DMS114 treated with DMSO at 0.1 percent for 48 hours (cell line): ENCODE results near the gene GRK3.
"Not testable (repeated sequence)": the region's sequence is repeated elsewhere in the genome, so short reads cannot be mapped to it uniquely, and the experiment has no call there.

Experiments used
- DNase-seq: peaks from one replicate; lab custom pipeline; 2025; ENCODE audit not compliant: unreplicated experiment; lab: John Stamatoyannopoulos, UW

Gene GRK3

GRCh38 chr22:25570486-25570885 is 6.0 kb downstream of the GRK3 start:
- no peak for DNase-seq

GRCh38 chr22:25571969-25572707 is 7.7 kb downstream of the GRK3 start:
- DNase-seq, result not testable (repeated sequence)

DNA sequence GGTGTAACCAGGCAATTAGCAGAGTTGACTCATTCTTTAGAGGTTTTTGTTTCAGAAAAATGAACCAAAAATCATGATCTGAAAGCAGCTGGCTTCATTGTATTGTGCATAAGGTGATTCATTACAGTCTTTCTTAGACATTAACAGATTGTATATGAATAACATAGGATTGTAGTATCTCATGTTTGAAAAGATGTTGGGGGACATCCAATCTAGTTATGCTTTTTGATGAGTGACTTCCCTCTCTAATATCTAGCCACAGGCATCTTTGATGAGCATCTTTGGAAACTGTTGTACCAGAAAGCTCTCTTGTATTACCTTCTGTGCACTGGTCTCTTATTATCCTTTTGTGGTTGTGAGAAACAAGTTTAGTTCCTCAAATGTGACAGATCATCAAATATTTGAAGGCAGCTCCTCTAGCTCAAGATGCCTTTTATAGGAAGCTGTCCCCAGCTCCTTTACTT is 8.3 kb downstream of the GRK3 start:
- DNase-seq, result no peak

DNA sequence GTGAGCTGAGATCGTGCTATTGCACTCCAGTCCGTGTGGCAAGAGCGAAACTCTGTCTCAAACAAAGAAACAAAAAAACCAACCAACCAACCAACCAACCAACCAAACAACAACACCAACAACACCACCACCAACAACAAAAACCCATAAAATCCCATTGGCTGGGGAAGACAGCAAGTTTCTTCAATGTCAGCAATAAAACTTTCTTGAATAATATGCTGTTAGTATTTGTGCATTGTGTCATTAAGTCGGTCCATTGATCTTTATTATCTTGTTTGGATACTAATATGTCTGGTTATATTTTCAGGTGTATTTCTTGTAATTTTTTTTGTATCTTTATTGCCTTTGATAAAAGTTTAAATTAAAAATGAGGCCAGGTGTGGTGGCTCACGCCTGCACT is 9.4 kb downstream of the GRK3 start:
- no peak for DNase-seq

- DNase-seq, result no peak
Measured at GRCh38 chr22:25574736-25575135, 10.3 kb downstream of the GRK3 start.

GRCh38 chr22:25575674-25576392 is 11.4 kb downstream of the GRK3 start:
- DNase-seq, result not testable (repeated sequence)

- not testable (repeated sequence) for DNase-seq
Measured at GRCh38 chr22:25581452-25581851, 17.0 kb downstream of the GRK3 start.

DNA sequence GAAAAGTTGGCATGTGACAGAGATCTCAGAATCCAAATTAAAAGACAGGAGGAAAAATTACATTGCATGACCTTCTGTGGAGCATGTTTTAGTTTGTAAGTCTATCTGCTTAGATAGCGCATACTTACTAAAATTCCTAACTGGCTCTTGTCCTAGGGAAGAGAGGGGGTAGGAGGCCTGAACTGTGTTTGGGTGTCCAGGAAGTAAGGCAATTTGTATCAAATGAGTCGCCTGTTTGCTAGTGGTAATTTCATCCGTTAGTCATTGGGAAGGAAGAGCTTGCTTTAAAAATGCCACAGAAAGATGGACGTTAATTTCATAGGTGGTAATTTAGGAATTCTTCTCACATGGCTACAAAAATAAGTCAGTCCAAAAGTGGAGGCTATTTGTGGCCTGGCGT is 18.5 kb downstream of the GRK3 start:
- no peak for DNase-seq

DNA sequence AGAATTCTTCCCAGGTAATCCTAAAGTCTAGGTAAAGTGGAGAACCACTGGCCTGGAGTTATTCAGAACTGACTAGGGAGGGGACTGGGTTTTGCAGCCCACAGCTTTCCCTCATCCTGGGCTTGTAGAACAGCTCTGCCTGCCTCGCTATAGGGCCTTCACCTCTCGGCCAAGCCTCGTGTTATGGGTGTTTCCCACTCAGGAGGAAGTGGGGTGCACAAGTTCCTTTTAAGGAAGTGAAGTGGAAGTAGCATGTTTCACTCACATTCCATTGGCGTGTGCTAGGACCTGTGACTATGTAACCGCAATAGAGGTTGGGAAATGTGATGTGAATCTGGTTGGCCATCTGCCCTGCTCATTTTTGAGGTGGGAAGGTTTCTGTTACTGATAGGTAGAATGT is 20.5 kb downstream of the GRK3 start:
- DNase-seq, result not testable (repeated sequence)

DNA sequence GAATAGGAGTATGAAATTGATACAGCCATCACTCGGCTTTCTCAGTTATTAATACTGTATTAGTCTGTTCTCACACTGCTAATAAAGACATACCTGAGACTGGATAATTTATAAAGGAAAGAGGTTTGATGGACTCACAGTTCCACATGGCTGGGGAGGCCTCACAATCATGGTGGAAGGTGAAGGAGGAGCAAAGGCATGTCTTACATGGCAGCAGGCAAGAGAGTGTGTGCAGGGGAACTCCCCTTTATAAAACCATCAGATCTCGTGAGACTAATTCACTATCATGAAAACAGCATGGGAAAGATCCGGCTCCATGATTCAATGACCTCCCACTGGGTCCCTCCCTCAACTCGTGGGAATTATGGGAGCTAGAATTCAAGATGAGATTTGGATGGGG is 25.2 kb downstream of the GRK3 start:
- not testable (repeated sequence) for DNase-seq

DNA sequence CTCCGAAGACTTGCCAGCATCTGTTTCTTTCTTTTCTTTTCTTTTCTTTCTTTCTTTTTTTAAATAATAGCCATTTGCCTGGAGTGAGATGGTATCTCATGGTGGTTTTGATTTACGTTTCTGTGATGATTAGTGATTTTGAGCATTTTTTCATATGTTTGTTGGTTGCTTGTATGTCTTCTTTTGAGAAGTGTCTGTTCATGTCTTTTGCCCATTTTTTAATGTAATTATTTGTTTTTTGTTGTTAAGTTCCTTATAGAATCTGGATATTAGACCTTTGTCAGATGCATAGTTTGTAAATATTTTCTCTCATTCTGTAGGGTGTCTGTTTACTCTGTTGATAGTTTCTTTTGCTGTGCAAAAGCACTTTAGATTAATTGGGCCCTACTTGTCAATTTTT is 28.8 kb downstream of the GRK3 start:
- DNase-seq, result not testable (repeated sequence)

DNA sequence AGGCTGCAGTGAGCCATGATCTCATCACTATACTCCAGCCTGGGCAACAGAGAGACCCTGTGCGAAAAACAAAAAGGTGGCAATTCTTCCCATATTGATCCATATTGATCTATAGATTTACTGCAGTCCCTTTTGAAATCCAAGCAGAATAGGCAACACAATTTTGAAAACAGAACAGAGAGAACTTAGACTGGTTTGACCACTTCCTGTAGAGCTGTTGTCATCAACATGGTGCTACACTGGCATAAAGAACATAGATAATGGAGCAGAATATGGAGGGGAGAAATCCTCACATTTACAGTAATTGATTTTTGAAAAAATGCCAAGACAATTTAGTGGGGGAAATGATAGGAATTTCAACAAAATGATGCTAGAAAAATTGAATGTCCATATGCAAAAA is 34.1 kb downstream of the GRK3 start:
- DNase-seq, result no peak

DNA sequence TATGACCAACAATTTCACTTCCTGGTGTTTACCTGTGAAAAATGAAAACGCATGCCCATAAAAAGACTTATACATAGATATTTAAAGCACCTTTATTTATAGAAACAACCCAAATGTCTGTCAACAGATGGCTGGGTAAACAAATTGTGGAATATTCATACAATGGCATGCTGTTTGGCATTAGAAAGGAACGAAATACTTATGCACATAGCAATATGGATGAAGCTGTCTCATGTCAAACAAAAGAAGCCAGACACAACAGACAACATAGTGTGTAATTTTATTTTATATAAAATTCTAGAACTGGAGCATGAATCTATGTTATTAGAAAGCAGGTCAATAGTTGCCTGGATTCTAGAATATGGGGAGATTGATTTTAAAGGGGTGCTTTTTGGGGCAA is 38.0 kb downstream of the GRK3 start:
- no peak for DNase-seq

DNA sequence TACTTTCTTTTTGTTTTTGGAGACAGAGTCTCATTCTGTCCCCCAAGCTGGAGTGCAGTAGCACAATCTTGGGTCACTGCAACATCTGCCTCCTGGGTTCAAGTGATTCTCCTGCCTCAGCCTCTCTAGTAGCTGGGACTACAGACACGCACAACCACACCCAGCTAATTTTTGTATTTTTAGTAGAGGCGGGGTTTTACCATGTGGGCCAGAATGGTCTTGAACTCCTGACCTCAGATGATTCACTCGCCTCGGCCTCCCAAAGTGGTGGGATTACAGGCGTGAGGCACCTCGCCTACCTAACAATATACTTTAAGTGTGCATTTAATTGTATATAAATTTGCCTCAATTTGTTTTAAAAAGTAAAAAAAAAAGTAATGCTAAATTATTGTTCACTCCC is 38.4 kb downstream of the GRK3 start:
- no peak for DNase-seq

- DNase-seq, result not testable (repeated sequence)
Measured at GRCh38 chr22:25605146-25605545, 40.7 kb downstream of the GRK3 start.

DNA sequence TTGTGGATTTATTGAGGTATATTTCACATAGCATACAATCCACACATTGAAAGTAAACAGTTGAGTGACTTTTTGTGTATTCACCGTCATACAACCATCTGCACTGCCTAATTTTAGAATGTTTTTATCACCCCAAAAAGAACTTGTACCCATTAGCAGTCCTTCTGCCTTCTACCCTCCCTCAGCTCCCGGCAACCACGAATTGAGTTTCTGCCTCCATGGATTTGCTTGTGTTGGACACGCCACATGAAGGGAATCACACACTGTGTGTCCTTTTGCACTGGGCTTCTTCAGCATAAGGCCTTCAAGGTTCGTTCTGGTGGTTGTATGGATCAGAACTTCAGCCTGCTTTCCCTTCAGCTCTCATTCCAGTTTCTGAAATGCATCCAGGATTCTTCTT is 41.1 kb downstream of the GRK3 start:
- not testable (repeated sequence) for DNase-seq

DNA sequence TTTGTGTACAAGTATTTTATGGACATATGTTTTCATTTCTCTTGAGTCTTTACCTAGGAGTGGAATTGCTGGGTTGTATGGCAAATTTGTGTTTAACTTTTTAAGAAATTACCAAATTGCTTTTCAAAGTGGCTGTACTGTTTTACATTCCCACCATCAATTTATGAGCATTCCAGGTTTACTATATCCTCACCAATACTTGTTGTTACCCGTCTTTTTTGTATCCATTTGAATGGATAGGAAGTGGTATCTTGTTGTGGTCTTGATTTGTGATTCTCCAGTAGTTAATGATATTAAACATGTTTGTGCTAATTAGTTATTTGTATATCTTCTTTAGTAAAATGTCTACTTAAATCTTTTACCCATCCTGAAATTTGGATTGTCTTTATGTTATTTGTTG is 46.8 kb downstream of the GRK3 start:
- DNase-seq, result not testable (repeated sequence)

DNA sequence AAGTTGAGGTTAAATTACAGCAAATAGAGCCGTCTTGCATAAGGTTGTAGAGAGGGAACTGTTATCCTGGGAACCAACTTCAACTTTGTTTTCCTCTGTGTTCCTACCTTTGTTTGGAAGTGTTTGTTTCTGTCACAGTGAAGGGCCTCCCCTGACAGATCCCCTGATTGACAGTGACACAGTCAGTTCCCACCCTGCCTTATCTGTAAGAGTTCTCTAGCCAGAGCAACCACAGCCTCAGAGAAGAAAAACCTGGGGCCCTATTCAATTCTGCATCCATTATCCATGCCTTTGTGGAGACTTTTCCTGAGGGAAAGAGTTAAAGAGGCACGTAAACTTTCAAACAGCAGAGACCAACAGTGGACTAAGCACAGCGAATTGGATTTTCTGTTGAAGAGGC is 48.7 kb downstream of the GRK3 start:
- DNase-seq, result not testable (repeated sequence)

DNA sequence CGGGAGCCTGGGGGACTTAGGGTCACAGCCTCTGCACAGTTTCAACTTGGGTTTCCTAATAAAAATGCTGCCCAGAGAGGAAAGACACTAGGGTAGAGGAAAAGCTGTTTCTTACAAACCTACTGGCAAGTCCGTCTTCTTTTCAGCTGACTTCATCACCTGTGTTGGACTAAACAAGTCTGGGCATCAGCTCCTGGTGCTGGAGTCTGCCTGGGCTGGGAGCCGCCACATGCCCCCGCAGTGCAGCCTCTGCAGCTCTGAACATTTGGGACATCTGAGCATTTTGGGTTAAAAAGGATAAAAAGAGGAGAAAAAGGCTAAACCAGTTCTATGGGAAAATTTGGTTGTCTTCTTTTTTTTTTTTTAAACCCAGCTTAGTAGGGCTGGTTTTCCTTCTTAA is 49.1 kb downstream of the GRK3 start:
- not testable (repeated sequence) for DNase-seq

- DNase-seq, result not testable (repeated sequence)
Measured at GRCh38 chr22:25614791-25615190, 50.3 kb downstream of the GRK3 start.

- no peak for DNase-seq
Measured at GRCh38 chr22:25621986-25622385, 57.5 kb downstream of the GRK3 start.

DNA sequence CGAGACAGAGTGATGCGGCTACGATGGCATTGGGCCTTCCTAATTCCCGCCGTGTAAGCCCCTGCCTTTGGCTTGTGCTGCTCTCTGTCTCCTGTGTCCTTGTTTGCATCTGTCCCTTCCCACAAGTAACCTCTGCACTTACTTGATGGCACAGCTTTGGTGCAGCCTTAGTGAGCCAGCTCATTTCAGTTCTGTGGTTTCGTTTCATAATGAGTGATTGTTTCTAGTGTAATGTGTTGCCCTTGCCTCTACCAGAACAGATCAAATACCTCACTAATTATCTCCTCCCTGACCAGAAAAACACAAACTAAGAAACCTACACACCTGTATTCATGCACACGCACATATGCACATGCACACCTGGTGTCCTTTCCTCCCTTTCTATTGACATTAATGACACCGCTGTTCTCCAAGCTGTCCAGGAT is 58.8 kb downstream of the GRK3 start:
- no peak for DNase-seq
